Urinary bladder (tissue), 4 donors: ENCODE measurements around the gene SLC4A4. TPM values are rescaled to one million over a fixed set of nuclear protein-coding genes. Genes with fewer than 3 reads are reported as not detected.

Experiments
- DNase-seq: peaks from one replicate; pipeline ENCODE4 v3.0.0-alpha.2; 2015; ENCODE audit errors: extremely low spot score
- H3K27ac ChIP-seq: one replicate; pipeline ENCODE4 v1.5.1; 2013; ENCODE audit warnings: low read depth, mild to moderate bottlenecking, moderate library complexity
- H3K36me3 ChIP-seq: one replicate; pipeline ENCODE4 v1.6.1; 2013; ENCODE audit warnings: mild to moderate bottlenecking, moderate library complexity; ENCODE audit not compliant: insufficient read depth
- H3K4me1 ChIP-seq: one replicate; pipeline ENCODE4 v1.6.1; 2013; ENCODE audit warnings: mild to moderate bottlenecking, moderate library complexity; ENCODE audit not compliant: insufficient read depth
- H3K4me3 ChIP-seq: one replicate; pipeline ENCODE4 v1.5.1; 2013; ENCODE audit warnings: low read depth, low read length
- WGBS: extraction: QIAGEN DNeasy Blood & Tissue Kit; methylation state at CpG from one replicate; pipeline ENCODE4 v1.1.7; 2013; 5-methylcytosine and 5-hydroxymethylcytosine counted together
- polyA plus RNA-seq: library from polyadenylated mRNA; stranded (reverse); fragments of 200-250 nt; gene quantifications from one replicate; pipeline ENCODE4 v1.2.3, GENCODE V29; 2013
- total RNA-seq: library from RNA; depleted of rRNA; stranded (reverse); fragments of >200 nt; gene quantifications from one replicate; pipeline ENCODE4 v1.2.3, GENCODE V29; 2014
- donor health status: healthy with polysubstance abuse.
- donor health status: healthy.

Gene SLC4A4
- total and polyA plus RNA-seq, 2 donors, result 1.4 to 11.7 TPM

GRCh38 chr4:71333368-71333767 lies 5.5 kb upstream of the SLC4A4 start:
- Histone ChIP-seq H3K27ac (no peak overlapping the region), H3K4me1 (no peaks in the 10 kb centered on the region), H3K4me3 (no peak overlapping the region), H3K36me3 (no peaks in the 10 kb centered on the region)
- DNase-seq, result no peak
- WGBS, result 87% methylated on average over 3 of the region's 3 CpGs

- no peaks in the 10 kb centered on the region for H3K36me3 ChIP-seq
- H3K4me3 ChIP-seq, result no peak overlapping the region
- DNase-seq, result no peak
- no peak overlapping the region for H3K27ac ChIP-seq
- H3K4me1 ChIP-seq, result no peaks in the 10 kb centered on the region
Measured at GRCh38 chr4:71333960-71334359, 4.9 kb upstream of the SLC4A4 start.

- DNase-seq, result no peak
- WGBS, result 75% methylated on average over 3 of the region's 3 CpGs
Measured at GRCh38 chr4:71334465-71334882, 4.3 kb upstream of the SLC4A4 start.

GRCh38 chr4:71343670-71344466 lies 5.0 kb downstream of the SLC4A4 start:
- H3K27ac ChIP-seq, result no peak overlapping the region
- DNase-seq, result no peak
- no peaks in the 10 kb centered on the region for H3K4me1 ChIP-seq
- 93% methylated on average over 2 of the region's 2 CpGs for WGBS
- H3K36me3 ChIP-seq, result no peaks in the 10 kb centered on the region
- H3K4me3 ChIP-seq, result no peak overlapping the region

More at GRCh38 chr4:71334465-71334882, 4.3 kb upstream of the SLC4A4 start:
- no peak overlapping the region for H3K4me3 ChIP-seq
- H3K27ac ChIP-seq, result no peak overlapping the region
- no peaks in the 10 kb centered on the region for H3K4me1 ChIP-seq
- H3K36me3 ChIP-seq, result no peaks in the 10 kb centered on the region

GRCh38 chr4:71346710-71347109 lies 7.9 kb downstream of the SLC4A4 start:
- Histone ChIP-seq H3K4me1 (no peaks in the 10 kb centered on the region), H3K27ac (no peak overlapping the region), H3K4me3 (no peak overlapping the region), H3K36me3 (no peaks in the 10 kb centered on the region)
- no peak for DNase-seq

- H3K4me3 ChIP-seq, result no peak overlapping the region
- no peaks in the 10 kb centered on the region for H3K4me1 ChIP-seq
- no peaks in the 10 kb centered on the region for H3K36me3 ChIP-seq
- H3K27ac ChIP-seq, result no peak overlapping the region
- WGBS, result 85% methylated on average over 3 of the region's 3 CpGs
- DNase-seq, result no peak
Measured at GRCh38 chr4:71348586-71348985, 9.8 kb downstream of the SLC4A4 start.

- 54% methylated on average over 1 of the region's 1 CpG for WGBS
- H3K27ac ChIP-seq, result no peak overlapping the region
- no peak overlapping the region for H3K4me3 ChIP-seq
- H3K4me1 ChIP-seq, result no peaks in the 10 kb centered on the region
- no peaks in the 10 kb centered on the region for H3K36me3 ChIP-seq
- DNase-seq, result no peak
Measured at GRCh38 chr4:71355045-71355444, 16.2 kb downstream of the SLC4A4 start.

- no peaks in the 10 kb centered on the region for H3K4me1 ChIP-seq
- no peak overlapping the region for H3K27ac ChIP-seq
- DNase-seq, result no peak
- H3K4me3 ChIP-seq, result no peak overlapping the region
- no peaks in the 10 kb centered on the region for H3K36me3 ChIP-seq
Measured at GRCh38 chr4:71355971-71356370, 17.2 kb downstream of the SLC4A4 start.

GRCh38 chr4:71356924-71357663 lies 18.3 kb downstream of the SLC4A4 start:
- WGBS, result 92% methylated on average over 6 of the region's 6 CpGs
- H3K36me3 ChIP-seq, result no peaks in the 10 kb centered on the region
- H3K4me3 ChIP-seq, result no peak overlapping the region
- DNase-seq, result no peak
- no peaks in the 10 kb centered on the region for H3K4me1 ChIP-seq
- no peak overlapping the region for H3K27ac ChIP-seq

GRCh38 chr4:71360844-71361243 lies 22.0 kb downstream of the SLC4A4 start:
- H3K4me1 ChIP-seq, result no peaks in the 10 kb centered on the region
- H3K36me3 ChIP-seq, result no peaks in the 10 kb centered on the region
- no peak overlapping the region for H3K4me3 ChIP-seq
- DNase-seq, result no peak
- 95% methylated on average over 12 of the region's 12 CpGs for WGBS
- no peak overlapping the region for H3K27ac ChIP-seq

- H3K27ac ChIP-seq, result no peak overlapping the region
- DNase-seq, result no peak
Measured at GRCh38 chr4:71361476-71361875, 22.7 kb downstream of the SLC4A4 start.

GRCh38 chr4:71366766-71367165 lies 27.9 kb downstream of the SLC4A4 start:
- no peak for DNase-seq
- Histone ChIP-seq H3K4me3 (no peak overlapping the region), H3K27ac (no peak overlapping the region), H3K4me1 (no peaks in the 10 kb centered on the region), H3K36me3 (no peaks in the 10 kb centered on the region)
- 94% methylated on average over 3 of the region's 3 CpGs for WGBS

More at GRCh38 chr4:71361476-71361875, 22.7 kb downstream of the SLC4A4 start:
- H3K36me3 ChIP-seq, result no peaks in the 10 kb centered on the region
- H3K4me1 ChIP-seq, result no peaks in the 10 kb centered on the region
- H3K4me3 ChIP-seq, result no peak overlapping the region

GRCh38 chr4:71367546-71367945 lies 28.7 kb downstream of the SLC4A4 start:
- Histone ChIP-seq H3K4me1 (no peaks in the 10 kb centered on the region), H3K27ac (no peak overlapping the region), H3K36me3 (no peaks in the 10 kb centered on the region), H3K4me3 (no peak overlapping the region)
- DNase-seq, result no peak
- 89% methylated on average over 2 of the region's 2 CpGs for WGBS

GRCh38 chr4:71368906-71369305 lies 30.1 kb downstream of the SLC4A4 start:
- 95% methylated on average over 12 of the region's 12 CpGs for WGBS
- Histone ChIP-seq H3K4me1 (no peaks in the 10 kb centered on the region), H3K27ac (no peak overlapping the region), H3K4me3 (no peak overlapping the region), H3K36me3 (no peaks in the 10 kb centered on the region)
- no peak for DNase-seq
